ENCODE measurements around the gene MFSD2B.
"Not testable (repeated sequence)": the region's sequence is repeated elsewhere in the genome, so short reads cannot be mapped to it uniquely, and the experiment has no call there.

DNA sequence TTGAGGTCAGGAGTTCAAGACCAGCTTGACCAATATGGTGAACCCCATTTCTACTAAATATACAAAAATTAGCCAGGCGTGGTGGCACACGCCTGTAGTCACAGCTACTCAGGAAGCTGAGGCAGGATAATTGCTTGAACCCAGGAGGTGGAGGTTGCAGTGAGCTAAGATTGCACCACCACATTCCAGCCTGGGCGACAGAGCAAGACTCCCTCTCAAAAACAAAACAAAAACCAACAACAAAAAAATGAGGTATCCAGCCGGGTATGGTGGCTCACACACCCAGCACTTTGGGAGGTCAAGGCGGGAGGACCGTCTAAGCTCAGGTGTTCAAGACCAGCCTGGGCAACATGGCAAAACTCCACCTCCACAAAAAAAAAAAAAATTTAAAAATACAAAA lies 5.0 kb downstream of the MFSD2B start:
- TF ChIP-seq, protein P1, sequence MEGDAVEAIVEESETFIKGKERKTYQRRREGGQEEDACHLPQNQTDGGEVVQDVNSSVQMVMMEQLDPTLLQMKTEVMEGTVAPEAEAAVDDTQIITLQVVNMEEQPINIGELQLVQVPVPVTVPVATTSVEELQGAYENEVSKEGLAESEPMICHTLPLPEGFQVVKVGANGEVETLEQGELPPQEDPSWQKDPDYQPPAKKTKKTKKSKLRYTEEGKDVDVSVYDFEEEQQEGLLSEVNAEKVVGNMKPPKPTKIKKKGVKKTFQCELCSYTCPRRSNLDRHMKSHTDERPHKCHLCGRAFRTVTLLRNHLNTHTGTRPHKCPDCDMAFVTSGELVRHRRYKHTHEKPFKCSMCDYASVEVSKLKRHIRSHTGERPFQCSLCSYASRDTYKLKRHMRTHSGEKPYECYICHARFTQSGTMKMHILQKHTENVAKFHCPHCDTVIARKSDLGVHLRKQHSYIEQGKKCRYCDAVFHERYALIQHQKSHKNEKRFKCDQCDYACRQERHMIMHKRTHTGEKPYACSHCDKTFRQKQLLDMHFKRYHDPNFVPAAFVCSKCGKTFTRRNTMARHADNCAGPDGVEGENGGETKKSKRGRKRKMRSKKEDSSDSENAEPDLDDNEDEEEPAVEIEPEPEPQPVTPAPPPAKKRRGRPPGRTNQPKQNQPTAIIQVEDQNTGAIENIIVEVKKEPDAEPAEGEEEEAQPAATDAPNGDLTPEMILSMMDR (IDR thresholded peaks at IDR 0.05): not testable (repeated sequence)
- not testable (repeated sequence) for TF ChIP-seq POLR2A (IDR thresholded peaks at IDR 0.05)

Data from heart left ventricle (tissue), 13 donors.